Kidney tubule cell (primary cell): ENCODE data around the gene RBMY1J.
"Not testable (repeated sequence)": the region's sequence is repeated elsewhere in the genome, so short reads cannot be mapped to it uniquely, and the experiment has no call there.

Experiments
- DNase-seq: peaks from one replicate; pipeline ENCODE4 v3.0.0-alpha.2; 2018; ENCODE audit warnings: low spot score

Gene RBMY1J

DNA sequence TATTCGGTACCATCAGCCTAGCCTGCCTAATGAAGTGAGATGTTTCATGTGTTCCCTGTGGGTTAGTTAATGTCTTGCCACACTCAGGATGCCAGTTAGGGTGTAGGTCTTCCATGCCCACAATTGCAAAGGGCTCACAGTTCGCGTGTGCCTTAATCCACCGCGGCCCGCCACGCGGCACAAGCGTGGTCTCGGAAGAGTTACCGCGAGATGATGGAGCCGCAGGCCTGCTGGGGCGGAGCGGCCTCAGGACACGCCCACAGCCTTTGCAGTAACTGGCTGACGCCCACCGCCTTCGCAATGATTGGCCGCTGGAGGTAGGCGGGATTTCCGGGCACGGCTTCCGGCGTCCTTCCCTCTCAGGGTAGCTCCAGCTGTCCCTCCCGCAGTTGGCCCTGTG is at the start of gene RBMY1J:
RBMY1J (plus strand) TSS at position 301 of the 400 bp plus-strand sequence. CDS start 2,038 bp downstream, outside the sequence.
- DNase-seq: not testable (repeated sequence)

DNA sequence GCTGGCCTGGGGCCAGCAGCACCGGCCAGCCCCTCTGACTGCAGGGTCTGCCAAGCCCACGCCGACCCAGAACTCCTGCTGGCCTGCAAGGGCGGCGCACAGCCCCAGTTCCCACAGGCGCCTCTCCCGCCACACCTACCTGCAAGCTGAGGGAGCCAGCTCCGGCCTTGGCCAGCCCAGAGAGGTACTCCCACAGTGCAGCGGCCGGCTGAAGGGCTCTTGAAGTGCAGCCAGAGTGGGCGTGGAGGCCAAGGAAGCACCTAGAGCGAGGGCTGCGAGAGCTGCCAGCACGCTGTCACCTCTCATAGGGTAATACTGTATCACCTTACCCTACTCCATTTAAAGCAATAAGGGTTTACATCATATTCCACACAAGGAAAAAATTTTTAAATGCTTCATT is 35.8 kb upstream of the RBMY1J start:
- DNase-seq: no peak

- no peak for DNase-seq
Observed at GRCh38 chrY:22370623-22371022, 32.6 kb upstream of the RBMY1J start.

- no peak for DNase-seq
Observed at GRCh38 chrY:22373494-22373893, 29.7 kb upstream of the RBMY1J start.

DNA sequence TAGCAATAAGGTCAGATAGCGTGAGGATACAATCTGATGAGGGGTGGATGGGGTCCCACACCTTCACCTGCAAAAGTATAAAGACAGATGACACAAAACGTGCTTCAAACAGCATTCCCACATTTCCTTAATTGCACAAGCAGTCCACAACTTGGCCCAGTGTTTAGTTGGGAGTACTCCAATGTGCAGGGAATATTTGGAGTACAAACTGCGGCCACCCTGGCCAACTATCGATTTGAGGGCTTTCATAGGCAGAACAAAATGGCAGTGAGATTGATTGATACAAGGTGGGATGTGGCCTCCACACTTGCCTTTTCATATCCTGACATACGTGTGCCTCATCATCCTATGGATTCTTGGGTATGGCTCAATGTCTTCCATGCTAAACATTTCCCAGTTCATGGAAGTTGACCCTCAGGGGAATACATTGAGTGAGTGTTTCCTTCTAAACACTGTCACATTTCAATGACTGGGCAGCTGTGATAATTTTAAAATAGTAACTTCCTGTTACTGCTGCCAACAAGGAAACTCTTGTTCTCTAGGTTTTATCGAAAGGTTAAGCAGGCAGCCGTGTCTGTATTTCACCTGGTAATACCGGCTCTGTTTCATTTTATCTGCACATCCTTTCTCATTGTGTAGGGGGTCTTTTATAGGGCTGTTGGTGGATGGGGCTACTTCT is 41.6 kb downstream of the RBMY1J start:
- DNase-seq: not testable (repeated sequence)

- DNase-seq: not testable (repeated sequence)
Observed at GRCh38 chrY:22455522-22455921, 52.3 kb downstream of the RBMY1J start.

DNA sequence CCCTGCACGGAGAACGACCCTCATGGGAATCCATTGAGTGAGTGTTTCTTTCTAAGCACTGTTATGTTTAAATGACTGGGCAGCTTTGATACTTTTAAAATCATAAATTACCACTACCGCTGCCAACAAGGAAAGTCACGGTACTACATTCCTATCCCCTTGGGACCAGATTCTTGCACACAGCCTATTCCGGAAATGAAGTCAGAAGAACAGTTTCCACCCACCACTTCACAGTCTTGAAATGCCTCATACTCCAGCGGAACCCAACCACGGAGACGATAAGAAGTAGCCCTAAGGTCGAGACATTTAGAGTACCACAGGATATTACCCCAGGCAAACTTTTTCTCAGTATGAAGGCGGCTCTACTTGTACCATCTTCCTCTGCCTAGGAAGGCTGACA is 58.8 kb downstream of the RBMY1J start:
- not testable (repeated sequence) for DNase-seq
